Chondrocyte (in vitro differentiated cells): ENCODE data around the gene NIF3L1. TPM values are rescaled to one million over a fixed set of nuclear protein-coding genes. Genes with fewer than 3 reads are reported as not detected.
"Not testable (repeated sequence)": the region's sequence is repeated elsewhere in the genome, so short reads cannot be mapped to it uniquely, and the experiment has no call there.

Source experiments
- DNase-seq: peaks from one replicate; pipeline ENCODE4 v3.0.0; 2021; ENCODE audit warnings: mixed read lengths, low spot score
- H3K27ac Mint-ChIP-seq: one replicate; pipeline ENCODE4 v1.8.0; 2021; ENCODE audit warnings: mild to moderate bottlenecking, moderate library complexity, mixed read lengths; ENCODE audit not compliant: unreplicated experiment
- H3K27me3 Mint-ChIP-seq: 2 replicates; pipeline ENCODE4 v1.8.0; 2021; ENCODE audit warnings: low read depth, mixed read lengths
- H3K36me3 Mint-ChIP-seq: 2 replicates; pipeline ENCODE4 v1.8.0; 2021; ENCODE audit warnings: low read depth, mixed read lengths
- H3K4me1 Mint-ChIP-seq: 2 replicates; pipeline ENCODE4 v1.8.0; 2021; ENCODE audit warnings: low read depth, mild to moderate bottlenecking, mixed read lengths
- H3K4me3 Mint-ChIP-seq: one replicate; pipeline ENCODE4 v1.8.0; 2021; ENCODE audit warnings: mild to moderate bottlenecking, moderate library complexity, mixed read lengths; ENCODE audit not compliant: unreplicated experiment
- H3K9me3 Mint-ChIP-seq: 2 replicates; pipeline ENCODE4 v1.8.0; 2021; ENCODE audit warnings: low read depth, mixed read lengths
- total RNA-seq: library from RNA; stranded (reverse); gene quantifications from 3 replicates; pipeline ENCODE4 v1.2.1, GENCODE V29; 2021
- TF ChIP-seq, protein P1 (sequence below): fragments of 200-600 bp; sonication (generic); IDR thresholded peaks from 2 replicates; pipeline ENCODE4 v1.5.0; 2021; ENCODE audit warnings: antibody characterized with exemption, mild to moderate bottlenecking, moderate library complexity

NIF3L1 gene
- total RNA-seq, 1 donor from 2014 or later = 14.8 TPM

DNA sequence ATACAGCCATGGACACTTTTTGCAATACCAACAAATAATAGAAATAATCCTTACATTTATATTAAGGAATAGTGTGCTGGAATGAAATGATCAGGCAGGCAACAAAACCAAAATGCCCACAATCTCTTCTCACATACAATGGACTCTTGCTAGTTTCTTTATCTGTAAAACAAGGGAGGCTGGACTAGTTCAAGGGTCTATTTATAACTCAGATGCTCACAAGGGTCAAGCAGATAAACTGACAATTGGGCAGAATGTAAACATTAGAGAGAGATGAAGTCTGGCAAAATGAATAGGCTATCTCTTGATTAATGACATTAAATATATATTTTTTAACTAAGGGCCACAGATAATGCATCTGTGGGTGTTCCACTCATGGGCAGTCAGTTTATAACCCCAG lies 11.7 kb upstream of the NIF3L1 start:
- Mint-ChIP-seq H3K9me3 (no peaks in the 10 kb centered on the region), H3K4me3 (no peak overlapping the region), H3K27ac (no peak overlapping the region), H3K36me3 (peaks cover 18% of the 10 kb centered on the region), H3K4me1 (no peaks in the 10 kb centered on the region), H3K27me3 (no peaks in the 10 kb centered on the region)
- TF ChIP-seq, protein P1, sequence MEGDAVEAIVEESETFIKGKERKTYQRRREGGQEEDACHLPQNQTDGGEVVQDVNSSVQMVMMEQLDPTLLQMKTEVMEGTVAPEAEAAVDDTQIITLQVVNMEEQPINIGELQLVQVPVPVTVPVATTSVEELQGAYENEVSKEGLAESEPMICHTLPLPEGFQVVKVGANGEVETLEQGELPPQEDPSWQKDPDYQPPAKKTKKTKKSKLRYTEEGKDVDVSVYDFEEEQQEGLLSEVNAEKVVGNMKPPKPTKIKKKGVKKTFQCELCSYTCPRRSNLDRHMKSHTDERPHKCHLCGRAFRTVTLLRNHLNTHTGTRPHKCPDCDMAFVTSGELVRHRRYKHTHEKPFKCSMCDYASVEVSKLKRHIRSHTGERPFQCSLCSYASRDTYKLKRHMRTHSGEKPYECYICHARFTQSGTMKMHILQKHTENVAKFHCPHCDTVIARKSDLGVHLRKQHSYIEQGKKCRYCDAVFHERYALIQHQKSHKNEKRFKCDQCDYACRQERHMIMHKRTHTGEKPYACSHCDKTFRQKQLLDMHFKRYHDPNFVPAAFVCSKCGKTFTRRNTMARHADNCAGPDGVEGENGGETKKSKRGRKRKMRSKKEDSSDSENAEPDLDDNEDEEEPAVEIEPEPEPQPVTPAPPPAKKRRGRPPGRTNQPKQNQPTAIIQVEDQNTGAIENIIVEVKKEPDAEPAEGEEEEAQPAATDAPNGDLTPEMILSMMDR = no peak
- no peak for DNase-seq

DNA sequence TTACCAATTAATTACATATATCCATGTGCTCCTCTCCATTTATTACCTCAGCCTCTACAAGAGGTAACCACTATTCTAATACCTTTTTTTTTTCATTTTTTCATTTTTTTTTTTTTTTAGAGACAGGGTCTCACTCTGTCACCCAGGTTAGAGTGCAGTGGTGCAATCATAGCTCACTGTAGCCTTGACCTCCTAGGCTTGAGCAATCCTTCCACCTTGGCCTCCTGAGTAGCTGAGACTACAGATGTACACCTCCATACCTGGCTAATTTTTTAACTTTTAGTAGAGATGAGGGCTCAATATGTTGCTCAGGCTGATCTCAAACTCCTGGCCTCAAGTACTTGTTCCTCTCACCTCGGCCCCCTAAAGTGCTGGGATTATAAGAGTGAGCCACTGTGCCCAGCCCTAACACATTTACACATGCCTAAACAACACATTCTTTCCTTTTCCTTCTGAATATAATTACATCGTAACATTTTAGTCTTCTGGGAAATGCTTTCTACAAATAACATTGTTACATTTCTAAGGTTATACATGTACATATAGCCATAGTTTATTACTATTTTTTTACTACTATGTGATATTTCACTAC lies 10.8 kb upstream of the NIF3L1 start:
- Mint-ChIP-seq H3K4me1 (no peaks in the 10 kb centered on the region), H3K9me3 (no peaks in the 10 kb centered on the region), H3K4me3 (no peak overlapping the region), H3K36me3 (peaks cover 20% of the 10 kb centered on the region), H3K27me3 (no peaks in the 10 kb centered on the region), H3K27ac (no peak overlapping the region)
- DNase-seq = no peak
- TF ChIP-seq, protein P1 = no peak

DNA sequence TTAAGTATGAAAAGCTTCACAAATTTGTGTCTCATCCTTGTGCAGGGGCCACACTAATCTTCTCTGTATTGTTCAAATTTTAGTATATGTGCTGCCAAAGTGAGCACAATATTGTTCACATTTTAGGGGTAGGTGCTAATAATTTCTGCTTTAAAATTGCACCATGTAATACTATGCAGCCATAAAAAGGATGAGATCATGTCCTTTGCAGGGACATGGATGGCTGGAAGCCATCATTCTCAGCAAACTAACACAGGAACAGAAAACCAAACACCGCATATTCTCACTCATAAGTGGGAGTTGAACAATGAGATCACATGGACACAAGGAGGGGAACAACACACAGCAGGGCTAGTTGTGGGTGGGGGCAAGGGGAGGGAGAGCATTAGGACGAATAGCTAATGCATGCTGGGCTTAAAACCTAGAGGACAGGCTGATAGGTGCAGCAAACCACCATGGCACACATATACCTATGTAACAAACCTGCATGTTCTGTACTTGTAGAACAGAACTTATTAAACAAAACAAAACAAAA lies 7.4 kb upstream of the NIF3L1 start:
- not testable (repeated sequence) for H3K4me3 Mint-ChIP-seq, DNase-seq, H3K4me1 Mint-ChIP-seq, H3K9me3 Mint-ChIP-seq, H3K27me3 Mint-ChIP-seq, H3K27ac Mint-ChIP-seq
- peaks cover 19% of the 10 kb centered on the region for H3K36me3 Mint-ChIP-seq

DNA sequence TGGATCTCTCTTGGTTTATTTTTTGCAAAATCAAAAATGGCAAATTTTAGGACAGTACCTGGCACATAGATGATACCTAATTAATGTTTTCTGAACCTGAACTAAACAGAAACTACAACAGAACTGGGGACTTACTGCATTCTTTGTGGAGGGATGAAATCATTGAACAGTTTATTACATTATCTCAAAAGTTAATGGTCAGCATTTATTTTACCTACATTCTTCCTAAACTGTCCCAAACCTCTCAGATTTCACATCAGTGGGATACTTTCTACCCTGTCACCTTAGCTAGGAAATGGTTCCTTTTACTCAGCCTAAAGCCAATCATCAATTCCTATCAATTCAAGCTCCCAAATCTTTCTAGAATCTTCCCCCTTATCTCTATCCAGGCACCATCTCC lies 10.3 kb downstream of the NIF3L1 start:
- Mint-ChIP-seq H3K27ac (no peak overlapping the region), H3K4me1 (peaks cover 2% of the 10 kb centered on the region), H3K4me3 (no peak overlapping the region), H3K36me3 (peaks cover 7% of the 10 kb centered on the region), H3K9me3 (no peaks in the 10 kb centered on the region), H3K27me3 (no peaks in the 10 kb centered on the region)
- no peak for DNase-seq
- TF ChIP-seq, protein P1 = no peak

DNA sequence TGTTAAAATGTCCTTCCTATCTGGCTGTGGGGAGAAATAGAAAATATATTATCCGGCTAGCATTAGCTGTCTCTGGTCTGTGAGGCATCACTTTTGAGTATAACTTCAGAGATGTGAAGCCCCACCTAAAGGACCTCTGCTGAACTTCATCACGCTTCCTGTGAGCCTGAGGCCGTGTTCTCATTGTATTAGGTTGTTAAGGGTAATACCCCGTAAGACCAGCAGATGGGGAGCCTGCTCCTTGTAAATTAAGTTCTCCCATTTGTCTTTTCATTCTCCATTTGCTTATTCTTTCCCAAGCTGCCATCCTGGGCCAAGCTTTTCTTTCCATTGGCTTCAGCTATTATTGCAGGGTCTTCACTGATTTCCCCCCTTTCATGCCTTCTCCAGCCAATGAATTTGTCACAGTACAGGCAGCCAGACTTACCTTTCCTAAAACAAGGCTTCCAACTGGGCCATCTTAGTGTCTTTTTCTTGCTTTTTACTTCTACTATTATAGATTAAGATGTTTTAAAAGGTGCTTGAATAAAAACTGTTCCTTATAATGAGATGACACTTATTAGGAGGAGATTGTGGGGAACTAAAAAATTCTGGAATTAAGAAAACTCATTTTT lies 12.4 kb downstream of the NIF3L1 start:
- no peak overlapping the region for H3K4me3 Mint-ChIP-seq
- DNase-seq = no peak
- no peaks in the 10 kb centered on the region for H3K9me3 Mint-ChIP-seq
- H3K4me1 Mint-ChIP-seq = peaks cover 2% of the 10 kb centered on the region
- H3K27me3 Mint-ChIP-seq = no peaks in the 10 kb centered on the region
- no peaks in the 10 kb centered on the region for H3K36me3 Mint-ChIP-seq
- TF ChIP-seq, protein P1 = peak; percentile 91
- H3K27ac Mint-ChIP-seq = peak overlapping the region; percentile 75
